T-helper 17 cell (primary cell): ENCODE measurements around the gene CPSF4. TPM values are rescaled to one million over a fixed set of nuclear protein-coding genes. Genes with fewer than 3 reads are reported as not detected.
"Not testable (repeated sequence)": the region's sequence is repeated elsewhere in the genome, so short reads cannot be mapped to it uniquely, and the experiment has no call there.

Experiments
- ATAC-seq: fragments of 150-1000 bp; cut with Tn5 transposase; 2 replicates; pipeline ENCODE4 v1.10.0; 2021; ENCODE audit warnings: mild to moderate bottlenecking, moderate library complexity
- DNase-seq, 3 donors: peaks; one replicate each; pipeline versions ENCODE4 v3.0.0 to v3.0.0-alpha.2; 2020 to 2021
- H3K9me3 ChIP-seq: one replicate; pipeline ENCODE4 v1.7.0; 2013; ENCODE audit warnings: low read length, mild to moderate bottlenecking; ENCODE audit not compliant: control insufficient read depth, poor library complexity, severe bottlenecking
- H3K27ac Mint-ChIP-seq: one replicate; pipeline ENCODE4 v1.8.0; 2022; ENCODE audit warnings: mild to moderate bottlenecking, moderate library complexity, mixed read lengths
- H3K27me3 Mint-ChIP-seq: one replicate; pipeline ENCODE4 v1.8.0; 2022; ENCODE audit warnings: mixed read lengths
- H3K36me3 Mint-ChIP-seq: one replicate; pipeline ENCODE4 v1.8.0; 2022; ENCODE audit warnings: low read depth, mixed read lengths
- H3K4me1 Mint-ChIP-seq: one replicate; pipeline ENCODE4 v1.8.0; 2022; ENCODE audit warnings: mild to moderate bottlenecking, mixed read lengths
- H3K4me3 Mint-ChIP-seq: one replicate; pipeline ENCODE4 v1.8.0; 2022; ENCODE audit warnings: mild to moderate bottlenecking, moderate library complexity, mixed read lengths
- total RNA-seq, 4 donors: library from RNA in 2 of 4; stranded (reverse) in 2 of 4; gene quantifications; one replicate each; pipeline ENCODE4 v1.2.3 and lab custom pipeline; 2022 to 2026

CPSF4 gene
- total RNA-seq, 2 donors from 2014 or later = 35.0 to 42.9 TPM

- Mint-ChIP-seq H3K4me1 (peaks cover 17% of the 10 kb centered on the region), H3K36me3 (peaks cover 4% of the 10 kb centered on the region), H3K4me3 (peak overlapping the region; percentile 100), H3K27me3 (no peaks in the 10 kb centered on the region), H3K27ac (peak overlapping the region; percentile 99)
- no peak for DNase-seq
- peaks cover 1% of the 10 kb centered on the region for H3K9me3 ChIP-seq
- peak; percentile 52 for ATAC-seq
Measured at GRCh38 chr7:99499371-99499720, 60.6 kb downstream of the CPSF4 start.

GRCh38 chr7:99499721-99500636 lies 61.2 kb downstream of the CPSF4 start, which contains the start of gene ZNF394:
ZNF394 (minus strand) TSS chr7:99500281; CDS start chr7:99500093, 188 bp downstream.
- H3K4me3 Mint-ChIP-seq = peak within 1 kb of the TSS; percentile 100
- H3K4me1 Mint-ChIP-seq = peaks cover 19% of the 10 kb centered on the region
- no peaks in the 10 kb centered on the region for H3K9me3 ChIP-seq
- ATAC-seq = peak; percentile 51
- peak within 1 kb of the TSS; percentile 99 for H3K27ac Mint-ChIP-seq
- H3K27me3 Mint-ChIP-seq = no peaks in the 10 kb centered on the region
- peaks cover 4% of the 10 kb centered on the region for H3K36me3 Mint-ChIP-seq
- DNase-seq = peak; percentile 74 to 79 (median 77)

- peaks cover 4% of the 10 kb centered on the region for H3K36me3 Mint-ChIP-seq
- DNase-seq (no peak), ATAC-seq (no peak)
- H3K27ac Mint-ChIP-seq = peak overlapping the region; percentile 99
- no peaks in the 10 kb centered on the region for H3K27me3 Mint-ChIP-seq
- peak overlapping the region; percentile 100 for H3K4me3 Mint-ChIP-seq
- H3K9me3 ChIP-seq = no peaks in the 10 kb centered on the region
- peaks cover 22% of the 10 kb centered on the region for H3K4me1 Mint-ChIP-seq
Measured at GRCh38 chr7:99500637-99501009, 61.9 kb downstream of the CPSF4 start.

DNA sequence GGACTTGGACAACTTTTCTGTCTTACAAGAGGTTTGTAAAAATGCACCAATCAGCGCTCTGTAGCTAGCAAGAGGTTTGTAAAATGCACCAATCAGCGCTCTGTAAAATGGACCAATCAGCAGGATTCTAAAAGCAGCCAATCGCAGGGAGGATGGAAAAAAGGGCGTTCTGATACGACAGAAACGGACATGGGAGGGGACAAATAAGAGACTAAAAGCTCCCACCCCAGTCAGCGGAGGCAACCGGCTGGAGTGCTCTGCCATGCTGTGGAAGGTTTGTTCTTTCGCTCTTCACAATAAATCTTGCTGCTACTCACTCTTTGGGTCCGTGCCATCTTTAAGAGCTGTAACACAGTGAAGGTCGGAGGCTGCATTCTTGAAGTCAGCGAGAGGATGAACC lies 62.5 kb downstream of the CPSF4 start:
- not testable (repeated sequence) for H3K36me3 Mint-ChIP-seq, H3K27me3 Mint-ChIP-seq, ATAC-seq, DNase-seq, H3K9me3 ChIP-seq, H3K27ac Mint-ChIP-seq
- Mint-ChIP-seq H3K4me3 (peak overlapping the region; percentile 100), H3K4me1 (peaks cover 27% of the 10 kb centered on the region)

DNA sequence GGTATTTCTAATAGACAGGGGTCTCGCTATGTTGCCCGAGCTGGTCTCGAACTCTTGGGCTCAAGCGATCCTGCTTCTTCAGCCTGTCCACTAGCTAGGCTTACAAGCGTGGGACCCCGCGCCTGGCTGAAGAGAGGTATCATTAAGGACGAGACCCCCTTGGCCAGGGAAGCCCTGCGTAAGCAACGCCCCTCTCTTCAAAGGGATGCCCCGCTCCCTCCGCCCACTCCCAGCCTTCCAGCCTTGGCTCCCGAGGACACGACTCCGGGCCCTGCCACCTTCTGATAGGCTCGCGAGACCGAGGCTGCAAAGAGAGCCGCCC lies 65.5 kb downstream of the CPSF4 start:
- H3K9me3 ChIP-seq = no peaks in the 10 kb centered on the region
- H3K27me3 Mint-ChIP-seq = no peaks in the 10 kb centered on the region
- peak overlapping the region; percentile 99 for H3K27ac Mint-ChIP-seq
- ATAC-seq = no peak
- peaks cover 3% of the 10 kb centered on the region for H3K36me3 Mint-ChIP-seq
- DNase-seq = no peak
- peak overlapping the region; percentile 99 for H3K4me3 Mint-ChIP-seq
- H3K4me1 Mint-ChIP-seq = peaks cover 19% of the 10 kb centered on the region

GRCh38 chr7:99504603-99505323 lies 66.0 kb downstream of the CPSF4 start, which contains the start of gene ZKSCAN5:
ZKSCAN5 (plus strand) TSS chr7:99504662; CDS start chr7:99506045, 1,383 bp downstream.
- DNase-seq (peak; percentile 92 to 94 (median 93)), ATAC-seq (peak; percentile 87)
- Mint-ChIP-seq H3K4me1 (peaks cover 20% of the 10 kb centered on the region), H3K4me3 (peak within 1 kb of the TSS; percentile 99), H3K36me3 (peaks cover 3% of the 10 kb centered on the region), H3K27me3 (no peaks in the 10 kb centered on the region), H3K27ac (peak within 1 kb of the TSS; percentile 99)
- no peaks in the 10 kb centered on the region for H3K9me3 ChIP-seq

- H3K4me3 Mint-ChIP-seq = peak overlapping the region; percentile 99
- no peak for DNase-seq
- H3K9me3 ChIP-seq = no peaks in the 10 kb centered on the region
- peaks cover 18% of the 10 kb centered on the region for H3K4me1 Mint-ChIP-seq
- H3K36me3 Mint-ChIP-seq = no peaks in the 10 kb centered on the region
- H3K27me3 Mint-ChIP-seq = no peaks in the 10 kb centered on the region
- peak overlapping the region; percentile 99 for H3K27ac Mint-ChIP-seq
- ATAC-seq = no peak
Measured at GRCh38 chr7:99505324-99505662, 66.5 kb downstream of the CPSF4 start.

Other genes starting within 250 kb of the CPSF4 start
- not detected for gene KPNA7, start 230.8 kb upstream of the CPSF4 start, total RNA-seq
- not detected for gene MYH16, start 166.1 kb upstream of the CPSF4 start, total RNA-seq
- 10 to 100 TPM; 29.2 to 37.7 TPM for gene ARPC1A, start 113.0 kb upstream of the CPSF4 start, total RNA-seq
- gene ARPC1B, start 64.2 kb upstream of the CPSF4 start, total RNA-seq = 100 to 1,000 TPM; 185 to 220 TPM
- gene PDAP1, start 30.3 kb upstream of the CPSF4 start, total RNA-seq = 10 to 100 TPM; 38.5 to 42.7 TPM
- 100 to 1,000 TPM; 170 to 175 TPM for gene BUD31, start 30.0 kb upstream of the CPSF4 start, total RNA-seq
- 1 to 10 TPM; 3.6 to 3.8 TPM for gene PTCD1, start 145 bp upstream of the CPSF4 start, total RNA-seq
- 100 to 1,000 TPM in 1 of 2 donors, 10 to 100 TPM in 1; 83.3 to 103 TPM for gene ATP5MF, start 27.2 kb downstream of the CPSF4 start, total RNA-seq
- gene ZNF789, start 33.9 kb downstream of the CPSF4 start, total RNA-seq = 10 to 100 TPM; 12.5 to 18.1 TPM
- gene ZNF394, start 61.3 kb downstream of the CPSF4 start, total RNA-seq = 100 to 1,000 TPM; 189 to 198 TPM
- gene ZKSCAN5, start 65.7 kb downstream of the CPSF4 start, total RNA-seq = 1 to 10 TPM; 4.4 to 4.6 TPM
- gene FAM200A, start 113.2 kb downstream of the CPSF4 start, total RNA-seq = 1 to 10 TPM; 2.3 to 2.5 TPM
- 100 to 1,000 TPM; 134 to 135 TPM for gene ZNF655, start 119.7 kb downstream of the CPSF4 start, total RNA-seq
- 1 to 10 TPM in 1 of 2 donors, under 1 TPM in 1; 0.96 to 1.4 TPM for gene TMEM225B, start 159.3 kb downstream of the CPSF4 start, total RNA-seq
- 10 to 100 TPM; 29.8 to 34.4 TPM for gene ZSCAN25, start 178.0 kb downstream of the CPSF4 start, total RNA-seq
- gene CYP3A5, start 241.1 kb downstream of the CPSF4 start, total RNA-seq = under 1 TPM in 1 of 2 donors, not detected in 1; 0.20 TPM